ENCODE measurements around the gene MLX. TPM values are rescaled to one million over a fixed set of nuclear protein-coding genes. Genes with fewer than 3 reads are reported as not detected.
"Not testable (repeated sequence)": the region's sequence is repeated elsewhere in the genome, so short reads cannot be mapped to it uniquely, and the experiment has no call there.

MLX gene
- total RNA-seq, 2 donors from 2014 or later = 51.3 to 55.3 TPM

GRCh38 chr17:42598905-42599304 is 32.0 kb downstream of the MLX start:
- peak in 1 of 2 donors; percentile 70 for ATAC-seq
- intact Hi-C loops (cut with DNase I) = no loop called here
- no peak for DNase-seq

GRCh38 chr17:42603318-42603717 is 36.4 kb downstream of the MLX start:
- intact Hi-C loops (cut with DNase I) = no loop called here
- ATAC-seq (no peak), DNase-seq (no peak)

GRCh38 chr17:42607769-42608168 is 40.9 kb downstream of the MLX start:
- no peak for DNase-seq
- intact Hi-C loops (cut with DNase I) = loop anchor here in 1 of 2 donors (2.0 to 5.0 kb wide), 2 partner anchors 29 to 75 kb away; partner anchors contain the start of genes CCR10 and CNTNAP1
- no peak for ATAC-seq

GRCh38 chr17:42608305-42609181 is 41.6 kb downstream of the MLX start:
- intact Hi-C loops (cut with DNase I) = loop anchor here in 1 of 2 donors (2.0 to 5.0 kb wide), 2 partner anchors 30 to 74 kb away; partner anchors contain the start of genes CCR10 and CNTNAP1

GRCh38 chr17:42609182-42609813 is 42.4 kb downstream of the MLX start, which contains the start of the genes RETREG3 and TUBG1:
RETREG3 (minus strand) TSS chr17:42609374; CDS start chr17:42609324, 50 bp downstream.
TUBG1 (plus strand) TSS chr17:42609683; CDS start chr17:42609738, 55 bp downstream.
- ATAC-seq = peak; percentile 97
- intact Hi-C loops (cut with DNase I) = loop anchor here in 1 of 2 donors (2.0 to 5.0 kb wide), 2 partner anchors 30 to 73 kb away; partner anchors contain the start of genes CCR10 and CNTNAP1
- DNase-seq = peak; percentile 99

More at GRCh38 chr17:42608305-42609181, 41.6 kb downstream of the MLX start:
- peak; percentile 62 to 74 for ATAC-seq
- peak; percentile 27 for DNase-seq

GRCh38 chr17:42609814-42610801 is 43.2 kb downstream of the MLX start:
- intact Hi-C loops (cut with DNase I) = loop anchor here in 1 of 2 donors (2.0 to 5.0 kb wide), 2 partner anchors 31 to 72 kb away; partner anchors contain the start of genes CCR10 and CNTNAP1
- DNase-seq = not testable (repeated sequence)
- peak; percentile 38 to 49 for ATAC-seq

GRCh38 chr17:42612013-42612412 is 45.1 kb downstream of the MLX start:
- DNase-seq (no peak), ATAC-seq (no peak)
- intact Hi-C loops (cut with DNase I) = no loop called here

GRCh38 chr17:42613699-42614295 is 46.9 kb downstream of the MLX start:
- intact Hi-C loops (cut with DNase I) = no loop called here
- DNase-seq (no peak), ATAC-seq (no peak)

GRCh38 chr17:42617956-42618431 is 51.1 kb downstream of the MLX start:
- intact Hi-C loops (cut with DNase I) = loop anchor here in 1 of 2 donors (5.0 kb wide), 1 partner anchor 34 kb away; no protein-coding TSS in a partner anchor
- ATAC-seq (peak in 1 of 2 donors; percentile 9), DNase-seq (no peak)

GRCh38 chr17:42618442-42619150 is 51.7 kb downstream of the MLX start:
- ATAC-seq = peak; percentile 84 to 94
- intact Hi-C loops (cut with DNase I) = loop anchor here in 1 of 2 donors (5.0 kb wide), 1 partner anchor 34 kb away; no protein-coding TSS in a partner anchor
- DNase-seq = peak; percentile 40

- ATAC-seq; intact Hi-C loops (cut with DNase I); DNase-seq: not testable (repeated sequence)
Measured at GRCh38 chr17:42621987-42622386, 55.1 kb downstream of the MLX start.

Other genes with a start within 250 kb of the MLX start
- gene STAT3, start 178.7 kb upstream of the MLX start, total RNA-seq = 100 to 1,000 TPM; 106 to 241 TPM
- gene CAVIN1, start 143.8 kb upstream of the MLX start, total RNA-seq = 100 to 1,000 TPM; 258 to 297 TPM
- 10 to 100 TPM; 40.3 to 55.4 TPM for gene ATP6V0A1, start 108.2 kb upstream of the MLX start, total RNA-seq
- gene NAGLU, start 30.9 kb upstream of the MLX start, total RNA-seq = 10 to 100 TPM; 15.1 to 20.7 TPM
- 1 to 10 TPM; 2.8 to 3.7 TPM for gene HSD17B1, start 14.2 kb upstream of the MLX start, total RNA-seq
- gene COASY, start 5.0 kb upstream of the MLX start, total RNA-seq = 10 to 100 TPM; 37.2 to 37.5 TPM
- gene PSMC3IP, start 10.6 kb downstream of the MLX start, total RNA-seq = 1 to 10 TPM; 2.2 to 3.4 TPM
- 10 to 100 TPM; 26.0 to 26.1 TPM for gene RETREG3, start 42.3 kb downstream of the MLX start, total RNA-seq
- 10 to 100 TPM; 45.3 to 54.8 TPM for gene TUBG1, start 42.6 kb downstream of the MLX start, total RNA-seq
- 10 to 100 TPM; 14.4 to 15.8 TPM for gene TUBG2, start 92.2 kb downstream of the MLX start, total RNA-seq
- 10 to 100 TPM; 18.1 to 19.9 TPM for gene PLEKHH3, start 109.9 kb downstream of the MLX start, total RNA-seq
- 1 to 10 TPM; 1.7 to 3.3 TPM for gene CCR10, start 114.7 kb downstream of the MLX start, total RNA-seq
- gene CNTNAP1, start 115.4 kb downstream of the MLX start, total RNA-seq = 1 to 10 TPM; 4.7 to 7.2 TPM
- gene EZH1, start 177.9 kb downstream of the MLX start, total RNA-seq = 10 to 100 TPM; 28.7 to 38.1 TPM
- gene RAMP2, start 194.1 kb downstream of the MLX start, total RNA-seq = 10 to 100 TPM; 40.9 to 49.7 TPM
- gene VPS25, start 206.3 kb downstream of the MLX start, total RNA-seq = 10 to 100 TPM; 30.0 to 32.1 TPM
- not detected for gene WNK4, start 213.5 kb downstream of the MLX start, total RNA-seq
- gene COA3, start 231.6 kb downstream of the MLX start, total RNA-seq = 10 to 100 TPM; 60.3 to 63.9 TPM
- gene CNTD1, start 231.8 kb downstream of the MLX start, total RNA-seq = under 1 TPM in 1 of 2 donors, not detected in 1; 0.44 TPM

Measured in left cardiac atrium (tissue), 4 donors.